Suppressor macrophage (primary cell): ENCODE results near the gene GPR183.

Experiments
- DNase-seq, 4 experiments: peaks; one replicate each; pipeline ENCODE4 v3.0.0-alpha.2; 2020 to 2022

Gene GPR183

DNA sequence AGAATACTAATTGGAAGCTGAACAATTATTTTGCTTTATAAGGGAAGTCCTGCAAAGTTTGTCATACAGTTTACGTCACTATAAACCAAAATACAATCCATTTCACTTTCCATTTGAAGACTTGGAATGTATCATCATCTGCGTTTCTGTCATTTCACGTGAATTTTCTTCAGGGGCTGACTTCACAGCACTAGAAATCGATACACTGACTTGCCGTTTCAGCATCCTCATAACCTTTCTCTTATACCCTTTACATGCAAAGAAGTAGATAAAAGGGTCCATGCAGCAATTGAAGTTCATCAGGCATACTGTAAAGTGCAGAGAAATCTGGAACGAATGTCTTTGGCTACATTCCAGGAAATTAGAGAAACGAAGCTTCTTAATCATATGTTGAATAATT is 12.2 kb downstream of the GPR183 start:
- peak in 1 of 4 experiments; percentile 14 for DNase-seq

DNA sequence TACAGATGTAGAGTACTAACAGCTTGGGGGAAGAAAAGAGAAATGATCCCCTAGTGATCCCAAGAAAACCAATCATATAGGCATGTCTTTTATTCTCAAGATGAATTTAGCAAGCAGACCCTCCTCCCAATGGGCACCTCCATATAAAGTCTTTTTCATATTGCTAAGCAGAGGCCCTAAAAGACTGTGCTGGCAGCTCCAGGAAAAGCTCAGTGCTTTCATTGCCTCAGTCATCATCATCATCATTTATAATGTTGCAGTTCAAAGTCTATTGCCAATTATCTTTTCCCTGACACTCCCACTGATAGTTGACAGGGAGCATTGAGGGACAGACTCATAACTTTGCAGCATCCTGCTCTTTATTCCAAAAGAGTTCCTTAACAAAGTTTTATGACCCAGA is 13.0 kb downstream of the GPR183 start:
- no peak for DNase-seq

DNA sequence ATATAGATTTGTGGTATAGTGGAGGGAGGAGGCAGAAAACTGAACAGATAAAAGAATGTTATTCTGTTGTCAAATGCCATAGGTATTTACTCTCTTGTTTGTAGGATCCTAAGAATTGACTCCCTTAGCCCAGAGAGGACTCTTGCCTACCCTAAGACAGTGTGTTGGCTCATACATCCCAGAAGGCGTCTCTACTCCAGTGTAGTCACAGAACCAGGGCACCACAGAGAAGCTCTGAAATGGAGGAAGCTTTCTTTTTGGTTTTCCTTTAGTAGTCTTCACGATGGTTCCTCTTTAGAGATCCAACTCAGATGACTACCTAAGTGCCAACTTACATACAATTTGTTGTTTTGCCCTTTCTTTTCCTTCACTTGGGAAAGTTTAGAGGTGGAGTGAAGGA is 14.0 kb downstream of the GPR183 start:
- peak; percentile 61 to 84 (median 74) for DNase-seq

DNA sequence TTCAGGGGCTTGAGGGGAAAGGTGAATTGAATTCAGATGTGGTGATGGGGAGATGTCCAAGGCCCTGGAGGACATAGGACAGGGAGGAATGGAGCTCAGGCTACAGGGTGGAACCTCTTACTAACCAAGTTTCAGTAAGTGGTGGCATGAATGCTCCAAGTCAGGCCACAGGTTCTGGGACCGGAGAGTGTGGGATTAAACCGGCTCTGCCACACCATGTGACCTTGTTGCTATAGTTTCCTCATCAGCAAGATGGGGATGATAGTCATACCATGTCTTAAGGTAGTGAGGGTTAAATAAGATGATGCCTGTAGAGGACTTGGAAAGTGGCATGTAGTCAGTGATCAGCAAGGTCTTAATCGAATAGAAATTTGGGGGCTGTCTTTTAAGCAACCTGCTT is 16.3 kb downstream of the GPR183 start:
- DNase-seq, result no peak

DNA sequence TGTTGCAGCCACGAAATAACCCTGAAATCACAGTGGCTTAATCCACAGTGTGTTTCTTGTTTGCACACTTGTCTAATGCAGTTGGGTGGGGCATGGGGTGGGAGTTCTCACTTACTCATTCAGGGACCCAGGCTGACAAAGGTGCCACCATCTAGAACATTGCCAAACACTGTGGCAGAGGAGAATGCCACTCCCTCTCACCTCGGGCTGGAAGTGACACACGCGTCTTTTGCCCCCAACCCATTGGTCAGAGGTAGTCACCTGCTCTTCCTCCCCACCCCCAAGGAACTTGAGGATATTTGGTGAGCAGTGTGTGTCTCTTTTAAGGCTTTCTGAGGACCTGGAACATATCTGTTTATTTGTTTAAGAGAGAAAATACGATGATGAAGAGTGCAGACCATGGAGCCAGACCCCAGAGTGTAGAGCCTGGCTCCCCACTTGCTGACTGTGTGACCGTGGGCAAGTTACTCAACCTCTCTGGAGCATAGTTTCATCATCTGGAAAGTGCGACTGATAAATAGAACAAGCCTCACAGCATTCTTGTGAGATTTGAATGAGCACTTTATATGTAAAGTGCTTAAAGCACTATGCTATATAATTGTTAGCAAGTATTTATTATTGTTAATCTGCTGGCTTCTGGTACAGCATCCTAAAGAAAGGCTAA is 17.4 kb downstream of the GPR183 start:
- DNase-seq, result no peak

DNA sequence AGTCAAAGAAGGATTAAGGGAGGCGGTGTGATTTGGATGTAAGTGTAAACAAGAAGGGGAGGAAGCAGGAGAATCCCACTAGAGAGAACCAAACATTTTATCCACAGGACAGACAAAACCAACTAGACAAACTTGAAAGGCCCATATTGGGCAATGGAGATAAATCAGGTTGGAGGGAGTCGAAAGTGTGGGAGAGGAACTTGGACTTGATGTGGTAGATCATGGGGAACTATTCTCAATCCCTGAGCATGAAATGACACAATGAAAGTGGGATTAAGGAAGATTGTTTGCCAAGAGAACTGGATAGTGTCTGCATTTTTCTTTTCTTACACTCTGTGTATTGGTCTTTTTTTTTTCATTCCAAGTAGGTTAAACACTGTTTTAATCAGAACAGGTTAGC is 17.9 kb downstream of the GPR183 start:
- DNase-seq, result peak; percentile 44 to 72 (median 62)

DNA sequence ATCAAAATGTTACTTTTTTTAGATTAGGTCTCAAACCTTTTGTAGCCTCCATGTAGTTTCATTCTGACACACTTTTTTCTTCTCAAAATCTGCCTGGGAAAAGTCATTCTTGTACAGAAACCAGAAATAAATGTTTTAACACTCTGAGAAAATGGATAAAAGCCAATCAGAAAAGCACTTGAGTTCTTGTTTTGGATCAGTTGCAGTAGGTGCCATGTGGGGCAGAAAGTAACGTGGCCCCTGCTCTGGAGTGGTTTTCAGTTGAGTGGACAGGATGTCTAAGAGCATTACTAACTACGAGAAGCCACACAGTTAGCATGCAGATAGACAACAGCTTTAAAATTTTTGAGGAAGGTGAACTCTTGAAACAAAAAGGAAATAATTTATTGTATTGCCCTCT is 19.1 kb downstream of the GPR183 start:
- peak in 2 of 4 experiments; percentile 60 to 64 for DNase-seq

DNA sequence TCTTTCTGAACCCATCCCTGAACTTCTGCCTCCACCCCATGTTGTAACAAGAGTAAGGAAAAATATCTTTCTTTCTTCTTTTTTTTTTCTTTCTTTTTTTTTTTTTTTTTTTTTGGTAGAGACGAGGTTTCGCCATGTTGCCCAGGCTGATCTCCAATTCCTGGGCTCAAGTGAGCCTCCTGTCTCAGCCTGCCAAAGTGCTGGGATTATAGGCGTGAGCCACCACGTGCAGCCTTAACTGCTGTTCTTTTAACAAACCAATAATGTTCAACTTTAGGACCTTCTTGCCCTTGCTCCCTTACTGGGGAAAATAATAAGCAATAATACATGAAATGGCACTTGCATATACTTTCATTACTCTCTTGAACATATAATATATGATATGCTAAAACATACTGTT is 19.6 kb downstream of the GPR183 start:
- no peak for DNase-seq

DNA sequence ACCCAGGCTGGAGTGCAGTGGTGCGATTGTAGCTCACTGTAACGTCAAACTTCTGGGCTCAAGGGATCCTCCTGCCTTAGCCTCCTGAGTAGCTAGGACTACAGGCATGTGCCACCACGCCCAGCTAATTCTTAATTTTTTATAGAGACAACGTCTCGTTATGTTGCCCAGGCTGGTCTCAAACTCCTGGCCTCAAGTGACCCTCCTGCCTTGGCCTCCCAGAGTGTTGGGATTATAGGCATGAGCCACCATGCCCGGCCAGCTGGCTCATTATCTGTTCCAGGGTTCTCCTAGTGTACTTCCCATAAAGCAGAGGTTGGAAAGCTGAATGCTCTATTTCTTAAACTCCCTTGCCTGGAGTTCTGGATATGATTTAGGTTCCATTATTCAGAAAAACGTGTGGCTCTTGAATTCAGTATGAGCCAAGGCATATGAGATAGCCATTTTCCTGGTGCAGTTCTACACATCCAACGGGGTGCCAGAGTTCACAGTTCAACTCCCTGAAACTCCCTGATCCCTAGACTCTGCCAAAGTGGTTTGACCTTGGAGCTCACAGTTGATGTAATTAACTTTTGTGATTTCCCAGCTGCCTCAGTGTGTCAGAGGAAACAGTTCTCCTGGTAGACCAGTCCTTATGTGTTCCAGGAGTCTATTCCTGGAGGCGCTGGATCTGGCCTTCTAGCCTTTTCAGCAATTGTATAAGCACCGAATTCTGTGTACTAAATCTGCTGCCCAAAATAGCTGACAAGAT is 21.6 kb downstream of the GPR183 start:
- DNase-seq, result no peak

DNA sequence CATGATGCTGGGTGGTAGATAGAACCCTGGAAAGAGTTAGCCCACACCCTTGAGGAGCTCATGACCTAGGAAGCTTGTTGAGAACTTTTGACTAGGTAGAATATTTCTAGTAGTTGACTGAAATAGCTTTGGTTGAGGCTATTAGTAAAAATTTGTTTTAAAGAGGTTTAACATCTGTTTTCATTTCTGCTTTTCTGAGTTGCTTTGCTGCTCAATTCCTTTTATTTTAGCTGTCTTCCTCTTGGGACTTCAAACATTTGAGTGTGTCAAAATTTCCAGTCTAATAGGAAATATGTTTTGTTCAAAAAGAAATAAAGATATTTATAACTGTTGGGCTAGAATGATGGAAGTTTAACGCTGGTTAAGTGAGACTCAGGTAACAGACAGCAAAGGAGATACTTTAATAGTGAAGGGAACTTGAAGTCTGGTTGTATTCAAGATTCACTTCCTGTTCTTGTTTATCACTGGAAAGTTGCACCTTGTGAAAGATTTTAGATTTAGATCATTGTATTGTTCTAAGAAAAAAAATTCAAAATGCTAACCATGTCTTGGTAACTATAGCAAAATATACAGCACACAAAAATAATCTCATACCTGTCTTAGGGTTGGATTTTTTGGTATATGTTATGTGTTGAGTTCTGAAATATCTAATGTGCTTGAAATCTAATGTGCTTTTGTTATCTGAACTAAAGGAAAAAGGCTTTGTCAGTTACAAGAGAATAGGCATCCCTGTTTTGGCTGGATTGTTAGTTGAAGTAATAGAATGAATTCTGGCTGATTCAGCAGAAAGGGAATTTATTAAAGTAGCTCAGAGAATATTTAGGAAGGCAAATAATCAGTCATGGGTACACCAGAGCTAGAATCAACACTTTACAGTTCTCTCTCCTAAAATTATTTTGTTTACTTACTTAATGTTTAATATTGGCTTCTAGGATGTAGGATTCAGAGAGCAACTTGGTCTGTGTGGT is 24.7 kb downstream of the GPR183 start:
- DNase-seq, result peak in 2 of 4 experiments; percentile 71 to 78

DNA sequence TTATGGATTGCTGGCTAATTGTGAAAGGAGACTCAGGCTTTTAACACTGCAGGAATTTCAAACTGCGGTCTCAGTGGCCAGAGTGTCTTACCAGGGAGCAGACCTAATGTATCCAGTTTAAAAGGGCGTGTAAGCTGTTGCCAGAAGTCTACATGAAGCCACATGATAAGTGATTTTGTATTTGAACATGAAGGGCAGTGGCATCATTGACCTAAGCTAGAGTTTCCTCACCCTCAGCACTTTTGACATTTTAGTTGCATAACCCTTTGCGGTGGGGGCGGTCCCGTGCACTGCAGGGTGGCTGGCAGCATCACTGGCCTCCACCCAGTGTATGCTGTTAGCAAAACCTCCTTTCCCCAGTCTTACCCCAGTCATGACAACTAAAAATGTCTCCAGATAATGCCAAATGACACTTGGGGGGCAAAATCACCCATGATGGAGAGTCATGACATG is 25.4 kb downstream of the GPR183 start:
- peak; percentile 89 to 95 (median 92) for DNase-seq

DNA sequence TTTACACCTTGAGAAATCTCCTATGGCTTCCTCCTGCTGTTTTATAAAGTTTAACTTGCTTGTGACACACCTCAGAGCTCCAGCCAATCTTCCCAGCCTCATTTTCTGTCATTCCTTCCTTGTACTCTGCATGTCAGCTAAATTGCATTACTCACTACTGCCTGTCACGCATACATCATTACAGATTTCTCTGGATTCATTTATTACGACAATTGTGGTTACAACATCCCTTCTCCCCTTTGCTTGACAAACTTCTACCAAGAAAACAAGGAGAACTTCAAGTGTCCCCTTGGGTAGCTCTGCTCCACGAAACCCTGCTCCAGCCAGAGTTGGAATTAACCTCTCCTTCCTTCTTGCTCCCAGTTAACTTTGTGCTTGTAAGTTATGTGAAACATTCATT is 27.0 kb downstream of the GPR183 start:
- DNase-seq, result peak; percentile 60 to 92 (median 81)

DNA sequence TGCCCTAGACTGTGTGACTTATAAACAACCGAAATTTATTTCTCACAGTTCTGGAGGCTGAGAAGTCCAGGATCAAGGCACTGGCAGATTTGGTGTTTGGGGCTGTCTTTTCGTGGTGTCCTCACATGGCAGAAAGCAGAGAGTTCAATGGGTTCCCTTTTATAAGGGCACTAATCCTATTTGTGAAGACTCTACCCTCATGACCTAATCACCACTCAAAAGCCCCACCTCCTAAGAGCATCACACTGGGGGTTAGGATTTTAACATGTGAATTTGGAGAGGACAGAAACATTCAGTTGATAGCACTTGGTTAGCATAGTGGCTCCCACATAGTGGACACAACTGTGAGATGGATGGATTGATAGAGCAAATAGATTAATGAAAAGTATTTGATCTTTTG is 27.6 kb downstream of the GPR183 start:
- DNase-seq, result peak in 1 of 4 experiments; percentile 48

DNA sequence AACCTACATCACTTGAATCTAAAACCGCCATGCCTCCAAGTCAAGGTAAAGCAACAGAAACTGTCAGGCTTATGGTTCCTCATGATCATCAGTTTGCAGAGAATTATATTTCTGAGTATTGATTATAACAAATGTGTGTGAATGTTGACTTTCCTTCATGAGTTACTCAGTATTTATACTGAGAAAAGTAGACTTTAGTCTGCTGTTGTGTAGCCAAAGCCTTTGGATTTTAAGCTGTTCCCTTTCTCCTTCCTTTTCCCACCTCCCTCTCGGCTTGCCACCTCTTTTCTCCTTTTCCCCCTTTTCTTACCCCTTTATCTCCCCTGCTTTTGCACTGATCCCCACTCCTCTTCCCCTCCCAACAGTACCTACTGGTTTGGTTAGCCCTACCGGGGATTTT is 28.4 kb downstream of the GPR183 start:
- no peak for DNase-seq

DNA sequence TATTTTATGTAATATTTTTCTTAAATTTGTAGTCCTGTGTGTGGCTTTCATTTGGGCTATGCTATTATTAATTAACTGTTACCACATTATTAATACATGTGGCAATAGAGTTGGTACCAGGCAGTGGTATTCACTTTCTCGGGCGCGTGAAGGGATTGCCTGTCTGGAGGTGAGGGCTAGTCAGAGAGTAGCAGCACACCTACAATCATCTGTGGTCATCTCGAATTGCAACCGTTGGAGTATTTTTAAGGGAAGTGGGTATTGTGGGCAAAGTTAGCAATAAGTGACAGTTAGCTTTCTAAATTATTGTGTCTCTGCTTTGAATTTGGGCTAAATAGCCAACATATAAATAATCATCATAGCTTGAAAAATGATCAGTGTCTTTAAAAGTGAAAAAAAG is 29.0 kb downstream of the GPR183 start:
- DNase-seq, result peak in 2 of 4 experiments; percentile 44 to 45

DNA sequence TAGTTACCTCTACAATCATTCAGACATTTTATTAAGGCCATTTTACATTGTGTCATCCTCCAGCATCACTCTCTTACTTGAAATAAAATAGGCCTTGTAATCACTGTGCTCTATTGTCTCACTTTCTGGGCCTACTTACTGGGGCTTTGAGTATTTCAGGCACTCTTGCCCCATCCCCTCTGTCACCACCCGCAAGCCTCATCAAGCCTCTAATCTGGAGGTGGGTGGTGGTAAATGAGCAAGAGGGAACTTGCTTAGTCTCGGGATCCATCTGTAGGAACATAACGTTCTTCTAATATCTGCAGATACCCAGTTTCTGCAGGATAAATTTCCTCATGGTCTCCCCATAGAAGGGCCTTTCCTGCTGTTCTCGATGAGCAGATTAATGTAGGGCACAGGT is 29.6 kb downstream of the GPR183 start:
- DNase-seq, result peak; percentile 74 to 92 (median 86)

DNA sequence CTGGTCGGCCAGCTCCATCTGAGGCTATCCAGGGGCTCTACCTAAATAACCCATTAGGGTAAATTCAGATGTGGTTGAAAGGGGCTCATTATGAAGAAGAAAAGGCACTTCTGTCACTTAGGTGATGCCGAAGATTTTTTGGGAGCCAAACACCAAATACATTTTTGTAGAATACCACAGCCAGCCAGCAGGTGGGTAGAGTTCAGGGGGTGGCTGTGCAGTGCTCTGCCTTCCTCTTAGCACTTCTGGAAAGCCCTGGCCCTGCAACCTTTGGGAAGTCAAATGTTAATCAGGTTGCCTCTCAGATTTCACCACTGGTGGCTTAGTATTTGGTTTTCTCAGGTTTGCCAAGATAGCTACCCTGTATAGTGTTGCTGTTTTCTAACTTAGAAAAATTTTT is 30.5 kb downstream of the GPR183 start:
- peak in 1 of 4 experiments; percentile 44 for DNase-seq

DNA sequence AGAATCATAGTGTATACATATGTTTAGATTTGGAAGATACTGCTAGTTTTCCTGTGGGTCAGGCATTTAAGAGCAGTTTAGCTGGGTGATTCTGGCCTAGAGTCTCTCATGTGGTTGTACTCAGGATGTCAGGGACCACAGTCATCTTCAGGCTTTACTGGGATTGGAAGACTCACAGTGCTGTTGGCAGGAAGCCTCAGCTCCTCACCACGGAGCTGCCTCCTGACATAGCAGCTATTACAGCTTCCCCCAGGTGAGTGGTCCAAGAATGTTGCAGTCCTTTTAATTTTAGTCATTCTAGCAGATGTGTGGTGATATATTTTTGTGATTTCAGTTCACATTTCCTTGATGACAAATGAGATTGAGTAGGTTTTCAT is 32.1 kb downstream of the GPR183 start:
- DNase-seq, result no peak

DNA sequence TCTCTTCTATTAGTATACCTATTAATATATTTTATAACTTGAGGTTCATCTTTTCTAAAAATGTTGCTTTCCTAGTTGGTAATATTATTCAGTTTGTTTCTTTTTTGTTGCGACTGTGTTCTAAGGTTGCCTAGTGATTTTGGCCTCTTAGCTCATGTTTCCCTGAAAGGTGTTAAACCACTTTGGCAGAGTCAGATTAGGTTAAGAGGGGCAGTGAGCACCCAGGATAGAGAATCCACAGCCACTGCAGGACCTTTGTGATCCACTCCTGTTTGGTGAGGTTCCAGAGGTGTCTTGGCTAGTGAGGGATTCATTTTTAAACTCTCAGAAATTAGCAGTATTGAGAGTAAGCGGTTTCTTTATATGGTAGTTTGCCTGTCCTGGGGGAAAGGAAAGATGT is 34.1 kb downstream of the GPR183 start:
- DNase-seq, result no peak

DNA sequence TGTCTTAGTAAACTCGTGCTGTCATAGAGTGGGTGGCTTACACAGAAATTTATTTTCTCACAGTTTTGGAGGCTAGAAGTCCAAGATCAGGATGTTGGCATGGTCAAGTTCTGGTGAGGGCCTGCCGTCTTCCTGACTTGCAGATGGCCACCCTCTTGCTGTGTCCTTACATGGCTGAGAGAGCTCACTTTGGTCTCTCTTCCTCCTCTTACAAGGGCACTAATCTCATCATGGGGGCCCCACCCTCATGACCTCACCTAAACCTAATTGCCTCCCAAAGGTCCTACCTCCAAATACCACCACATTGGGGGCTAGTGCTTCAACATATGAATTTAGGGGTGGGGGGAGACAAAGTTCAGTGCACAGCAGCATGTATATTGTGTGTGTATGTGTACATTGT is 34.7 kb downstream of the GPR183 start:
- no peak for DNase-seq

DNA sequence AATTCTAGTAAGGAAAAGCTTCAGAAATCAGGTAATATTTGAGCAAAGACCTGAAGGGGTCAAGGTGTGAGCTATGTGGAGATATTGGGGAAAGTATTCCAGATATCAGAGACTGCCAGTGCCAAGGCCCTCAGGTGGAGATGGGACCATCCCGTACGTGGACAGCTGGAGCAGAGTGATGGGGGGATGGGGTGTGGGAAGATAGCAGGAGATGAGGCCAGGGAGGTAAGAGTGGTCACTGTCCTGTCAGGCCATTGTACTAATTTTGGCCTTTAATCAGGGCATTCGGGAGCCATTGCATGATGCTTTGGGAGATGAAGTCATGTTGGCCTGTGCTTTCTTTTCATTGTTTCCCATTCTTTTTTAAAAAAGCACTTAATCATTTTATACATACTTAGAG is 36.0 kb downstream of the GPR183 start:
- DNase-seq, result no peak

DNA sequence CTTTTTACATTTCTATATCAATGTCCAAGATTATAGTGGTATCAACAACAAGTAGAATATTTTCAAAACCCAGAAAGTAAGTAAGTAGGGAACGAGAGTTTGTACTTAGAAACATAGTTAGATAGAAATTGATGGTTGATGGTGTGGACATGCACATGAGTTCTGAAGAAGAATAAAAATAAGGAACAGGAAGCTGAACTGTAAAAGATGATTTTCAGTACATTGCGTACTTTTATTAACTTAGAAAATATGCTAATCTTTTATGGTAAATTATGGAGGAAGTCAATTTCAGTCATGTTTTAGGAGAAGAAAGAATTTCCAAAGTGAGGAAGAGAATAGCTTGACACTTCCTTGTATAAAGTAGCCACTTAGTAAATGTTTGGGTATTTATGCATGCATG is 36.7 kb downstream of the GPR183 start:
- peak in 2 of 4 experiments; percentile 71 to 72 for DNase-seq

DNA sequence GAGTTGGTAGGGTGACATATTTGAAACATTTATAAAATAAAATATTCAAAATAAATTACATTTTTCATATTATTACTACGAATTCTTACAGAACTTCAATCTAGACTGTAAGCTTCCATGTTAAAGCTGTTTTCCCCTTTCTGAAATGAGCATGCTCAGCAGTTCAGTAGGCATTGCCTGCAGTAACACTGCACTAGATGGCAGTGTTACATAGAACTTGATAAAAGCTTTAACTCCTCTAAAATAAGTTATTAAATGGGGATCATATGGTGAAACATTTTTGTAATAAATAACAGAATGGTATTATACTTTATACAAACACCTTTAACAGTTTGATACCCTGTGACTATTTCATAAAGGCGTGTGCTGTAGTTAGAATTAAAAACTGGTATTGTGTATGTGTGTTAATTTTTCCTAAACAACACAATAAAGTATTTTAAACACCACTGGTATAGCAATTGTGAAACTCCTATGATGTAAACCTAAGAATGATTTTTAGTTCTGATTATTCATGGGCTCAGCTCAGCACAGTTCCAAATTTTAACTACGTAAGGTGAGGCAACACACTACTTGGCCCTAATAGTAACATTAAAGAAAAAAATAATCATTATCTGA is 37.5 kb downstream of the GPR183 start:
- DNase-seq, result peak; percentile 65 to 90 (median 78)
